Fibroblast of lung (primary cell): ENCODE measurements around the gene FBXO4.

Experiments used
- CTCF ChIP-seq, 2 donors: IDR thresholded peaks in 1 of 2; conservative IDR thresholded peaks in 1 of 2; 1 replicate in 1 of 2; 2 replicates in 1 of 2; pipeline ENCODE4 v1.5.1; 2011 to 2012; ENCODE audit warnings: low read length in 2 of 2, control low read depth in 1 of 2, inconsistent platforms in 1 of 2, low read depth in 1 of 2, mild to moderate bottlenecking in 1 of 2
- EZH2 ChIP-seq: IDR thresholded peaks from 2 replicates; pipeline ENCODE4 v1.5.1; 2012; ENCODE audit warnings: low read length, control low read depth, mild to moderate bottlenecking; ENCODE audit errors: missing control alignments

DNA sequence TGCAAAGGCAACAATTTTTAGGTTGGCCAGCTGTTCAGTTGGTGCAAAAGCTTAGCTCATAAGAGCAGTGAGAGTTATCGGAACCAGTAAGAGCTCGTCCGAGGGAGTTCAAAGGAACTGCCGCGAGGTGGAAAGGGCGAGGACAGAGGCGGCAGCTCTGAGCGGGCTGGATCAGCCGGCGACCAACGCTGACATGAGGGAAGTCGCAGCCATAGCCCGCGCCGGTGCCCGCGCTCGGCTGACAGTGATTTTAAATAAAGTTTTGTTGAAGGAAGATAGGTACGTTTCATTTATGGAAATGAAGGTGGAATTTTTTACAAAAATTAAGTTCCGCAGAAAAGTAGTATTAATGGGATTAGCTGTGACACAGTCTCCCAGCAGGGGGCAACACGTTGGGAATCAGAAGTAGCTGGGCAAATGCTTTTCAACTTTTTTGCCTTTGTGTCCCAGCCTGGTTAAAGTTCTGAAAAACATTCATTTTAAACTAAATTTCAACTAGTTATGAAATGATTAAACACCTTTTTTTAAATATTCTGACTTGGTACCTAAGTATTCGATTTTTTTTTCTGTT, 43.2 kb downstream of the FBXO4 start:
- TF ChIP-seq CTCF (conservative IDR thresholded peaks at IDR 0.05 in 1 of 2, IDR thresholded peaks at IDR 0.05 in 1 of 2; ENCODE audit: low read depth in 1 of 2, low read length in 2 of 2): no peak
- no peak for TF ChIP-seq EZH2
